ENCODE data around the gene ELK1. TPM values are rescaled to one million over a fixed set of nuclear protein-coding genes. Genes with fewer than 3 reads are reported as not detected.

The ELK1 gene
- total and polyA plus RNA-seq, 4 donors: 9.7 to 32.8 (median 26.9) TPM

DNA sequence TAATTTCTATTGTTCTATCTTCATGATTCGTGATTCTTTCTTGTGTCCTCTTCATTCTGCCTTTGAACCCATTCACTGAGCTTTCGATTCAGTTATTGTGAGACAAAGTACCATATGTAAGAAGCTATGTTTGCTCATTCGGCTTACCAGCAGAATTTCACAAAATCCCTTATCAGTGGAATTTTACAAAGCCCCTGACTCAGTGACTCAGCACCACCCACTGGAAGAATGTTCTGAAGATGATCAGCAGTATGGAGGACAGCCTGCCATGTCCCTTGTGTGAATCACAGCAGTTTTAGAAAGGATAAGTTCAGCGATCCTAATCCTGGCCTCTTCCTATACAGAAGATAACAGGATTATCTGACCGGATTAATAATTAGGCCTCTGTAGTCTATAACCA lies 14.4 kb upstream of the ELK1 start:
- WGBS (ENCODE audit: insufficient coverage): no CpG with 5 or more reads among the region's 5 CpGs
- no peak overlapping the region for H3K4me3 ChIP-seq (ENCODE audit: low read depth, low read length)
- H3K27me3 ChIP-seq (ENCODE audit: control insufficient read depth, insufficient read depth, low read length): no peaks in the 10 kb centered on the region
- no peaks in the 10 kb centered on the region for H3K9me3 ChIP-seq (ENCODE audit: control insufficient read depth, insufficient read depth, low read length)
- no peaks in the 10 kb centered on the region for H3K36me3 ChIP-seq (ENCODE audit: control insufficient read depth, insufficient read depth, low read length)
- H3K27ac ChIP-seq (ENCODE audit: low read depth, low read length): no peak overlapping the region
- no peaks in the 10 kb centered on the region for H3K4me1 ChIP-seq (ENCODE audit: control insufficient read depth, insufficient read depth, low read length)
- DNase-seq (ENCODE audit: low read depth in 4 of 6, low spot score in 6 of 6): no peak

DNA sequence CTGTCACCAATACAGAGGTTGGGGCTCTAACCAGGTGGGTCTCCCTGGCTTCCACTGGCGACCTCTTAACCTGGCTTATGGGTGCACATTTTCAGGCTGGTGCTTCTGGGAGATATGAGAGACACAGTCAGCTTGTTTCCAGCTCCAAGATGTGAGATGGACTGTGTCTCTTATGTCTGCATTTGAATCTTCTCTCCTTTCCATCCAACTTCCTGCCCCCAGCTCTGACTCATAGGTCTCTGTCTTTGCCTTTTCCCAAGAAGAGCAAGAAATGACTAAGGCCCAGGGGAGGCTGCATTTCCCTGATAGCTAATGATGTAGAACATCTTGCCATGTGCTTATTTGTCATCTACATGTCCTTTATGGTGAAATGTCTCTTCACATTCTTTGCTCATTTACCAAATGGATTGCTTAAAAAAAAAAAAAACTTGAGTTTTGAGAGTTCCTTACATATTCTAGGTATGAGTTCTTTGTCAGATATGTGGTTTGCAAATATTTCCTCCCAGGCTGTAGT lies 11.8 kb upstream of the ELK1 start:
- Histone ChIP-seq H3K27ac (ENCODE audit: low read depth, low read length) (no peak overlapping the region), H3K4me3 (ENCODE audit: low read depth, low read length) (no peak overlapping the region), H3K4me1 (ENCODE audit: control insufficient read depth, insufficient read depth, low read length) (no peaks in the 10 kb centered on the region), H3K9me3 (ENCODE audit: control insufficient read depth, insufficient read depth, low read length) (no peaks in the 10 kb centered on the region), H3K36me3 (ENCODE audit: control insufficient read depth, insufficient read depth, low read length) (no peaks in the 10 kb centered on the region), H3K27me3 (ENCODE audit: control insufficient read depth, insufficient read depth, low read length) (no peaks in the 10 kb centered on the region)
- DNase-seq (ENCODE audit: low read depth in 4 of 6, low spot score in 6 of 6): no peak
- no CpG with 5 or more reads among the region's 1 CpG for WGBS (ENCODE audit: insufficient coverage)

DNA sequence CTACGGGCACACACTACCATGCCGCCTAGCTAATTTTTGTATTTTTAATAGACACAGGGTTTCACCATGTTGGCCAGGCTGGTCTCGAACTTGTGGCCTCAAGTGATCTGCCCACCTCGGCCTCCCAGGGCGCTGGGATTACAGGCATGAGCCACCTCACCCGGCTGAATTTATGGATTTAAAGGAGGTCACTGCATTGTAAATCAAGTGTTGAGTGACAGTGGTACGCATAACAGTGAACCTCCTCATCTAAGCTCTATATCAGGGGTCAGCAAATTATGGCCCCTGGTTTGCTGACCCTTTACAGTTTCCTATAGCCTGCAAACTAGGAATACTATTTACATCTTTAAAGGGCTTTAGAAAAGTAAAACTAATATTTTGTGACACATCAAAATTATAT lies 11.2 kb upstream of the ELK1 start:
- Histone ChIP-seq H3K36me3 (ENCODE audit: control insufficient read depth, insufficient read depth, low read length) (no peaks in the 10 kb centered on the region), H3K27me3 (ENCODE audit: control insufficient read depth, insufficient read depth, low read length) (no peaks in the 10 kb centered on the region), H3K27ac (ENCODE audit: low read depth, low read length) (no peak overlapping the region), H3K4me1 (ENCODE audit: control insufficient read depth, insufficient read depth, low read length) (no peaks in the 10 kb centered on the region), H3K4me3 (ENCODE audit: low read depth, low read length) (no peak overlapping the region), H3K9me3 (ENCODE audit: control insufficient read depth, insufficient read depth, low read length) (no peaks in the 10 kb centered on the region)
- DNase-seq (ENCODE audit: low read depth in 4 of 6, low spot score in 6 of 6): no peak
- 82% methylated on average over 5 of the region's 7 CpGs for WGBS (ENCODE audit: insufficient coverage)

DNA sequence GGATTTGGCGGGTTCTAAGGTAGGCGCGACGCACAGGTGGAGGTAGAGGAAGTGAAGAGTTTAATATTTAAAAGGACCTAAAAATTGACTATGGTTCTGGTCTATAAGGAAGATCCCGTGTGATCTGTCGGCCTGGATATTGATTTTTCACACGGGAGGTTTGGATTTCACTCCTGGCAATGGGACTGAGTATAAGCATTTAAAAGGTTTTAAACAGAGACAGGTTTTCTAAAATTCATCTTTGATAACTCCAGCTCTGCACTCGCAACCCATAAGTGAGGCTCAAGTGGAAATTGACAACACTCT lies 9.0 kb upstream of the ELK1 start:
- Histone ChIP-seq H3K9me3 (ENCODE audit: control insufficient read depth, insufficient read depth, low read length) (no peaks in the 10 kb centered on the region), H3K36me3 (ENCODE audit: control insufficient read depth, insufficient read depth, low read length) (no peaks in the 10 kb centered on the region), H3K27ac (ENCODE audit: low read depth, low read length) (peak overlapping the region; percentile 96), H3K27me3 (ENCODE audit: control insufficient read depth, insufficient read depth, low read length) (no peaks in the 10 kb centered on the region), H3K4me1 (ENCODE audit: control insufficient read depth, insufficient read depth, low read length) (no peaks in the 10 kb centered on the region), H3K4me3 (ENCODE audit: low read depth, low read length) (peak overlapping the region; percentile 71)
- DNase-seq (ENCODE audit: low read depth in 4 of 6, low spot score in 6 of 6): no peak
- WGBS (ENCODE audit: insufficient coverage): 32% methylated on average over 7 of the region's 8 CpGs

DNA sequence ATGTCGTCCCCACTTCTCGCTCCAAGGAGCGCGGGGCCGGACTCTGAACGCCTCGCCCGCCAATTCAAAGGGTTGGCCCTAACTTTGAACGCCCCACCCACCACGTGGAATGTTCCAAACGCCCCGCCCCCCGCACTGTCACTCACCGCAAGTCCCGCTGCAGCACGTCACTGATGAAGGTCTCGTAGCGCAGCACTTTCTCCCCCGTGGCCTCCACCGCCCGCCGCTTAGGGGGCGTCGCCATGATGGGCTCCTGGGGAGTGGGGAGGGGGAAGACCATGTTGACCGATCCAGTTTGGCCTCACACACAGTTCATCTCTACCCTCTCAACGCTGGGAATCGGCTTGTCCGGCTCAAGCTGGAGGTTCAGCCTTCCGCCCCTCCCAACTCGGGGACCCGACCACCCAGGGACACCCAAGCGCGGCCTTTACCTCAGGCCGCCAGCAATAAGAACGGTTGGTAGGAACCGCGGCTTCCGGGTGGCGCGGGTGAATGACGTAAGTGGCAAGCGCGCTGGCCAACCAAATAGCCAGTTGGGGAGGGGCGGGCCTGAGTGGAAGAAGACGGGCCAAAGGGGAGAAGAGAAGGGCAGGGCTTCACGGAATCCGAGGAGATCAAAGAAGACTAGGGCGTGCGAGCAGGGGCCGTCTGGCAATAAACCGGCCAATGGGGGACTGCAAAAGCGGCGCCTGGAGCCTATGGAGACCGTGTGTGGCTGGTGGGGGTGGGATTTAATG lies 8.5 kb upstream of the ELK1 start, which contains the start of gene UXT:
UXT (minus strand) TSS at position 497 of the 737 bp plus-strand sequence; CDS start at position 244, 253 bp downstream.
- DNase-seq (ENCODE audit: low read depth in 4 of 6, low spot score in 6 of 6): peak; percentile 72 to 97 (median 79)
- no peaks in the 10 kb centered on the region for H3K27me3 ChIP-seq (ENCODE audit: control insufficient read depth, insufficient read depth, low read length)
- H3K4me3 ChIP-seq (ENCODE audit: low read depth, low read length): peak within 1 kb of the TSS; percentile 71
- peak within 1 kb of the TSS; percentile 96 for H3K27ac ChIP-seq (ENCODE audit: low read depth, low read length)
- H3K4me1 ChIP-seq (ENCODE audit: control insufficient read depth, insufficient read depth, low read length): no peaks in the 10 kb centered on the region
- no peaks in the 10 kb centered on the region for H3K9me3 ChIP-seq (ENCODE audit: control insufficient read depth, insufficient read depth, low read length)
- WGBS (ENCODE audit: insufficient coverage): 22% methylated on average over 50 of the region's 54 CpGs
- H3K36me3 ChIP-seq (ENCODE audit: control insufficient read depth, insufficient read depth, low read length): no peaks in the 10 kb centered on the region

DNA sequence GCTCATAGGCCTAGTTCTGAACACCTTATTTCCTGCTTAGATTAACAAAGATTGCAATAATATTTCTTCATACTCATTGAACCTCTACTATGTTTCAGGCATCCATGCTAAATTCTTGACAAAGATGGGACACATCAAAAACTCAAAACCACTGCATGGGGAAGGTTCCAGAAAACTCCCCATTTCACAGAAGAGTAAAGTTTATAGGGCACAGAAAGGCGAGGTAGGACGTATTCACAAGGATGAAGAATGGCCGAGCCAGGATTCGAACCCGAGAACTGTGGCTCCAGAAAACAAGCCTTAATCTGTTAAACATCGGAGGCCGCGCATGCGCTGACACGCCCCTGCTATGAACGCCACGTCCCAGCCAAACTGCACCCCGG lies 7.9 kb upstream of the ELK1 start:
- 32% methylated on average over 13 of the region's 13 CpGs for WGBS (ENCODE audit: insufficient coverage)
- peak overlapping the region; percentile 71 for H3K4me3 ChIP-seq (ENCODE audit: low read depth, low read length)
- H3K4me1 ChIP-seq (ENCODE audit: control insufficient read depth, insufficient read depth, low read length): no peaks in the 10 kb centered on the region
- peak overlapping the region; percentile 96 for H3K27ac ChIP-seq (ENCODE audit: low read depth, low read length)
- H3K9me3 ChIP-seq (ENCODE audit: control insufficient read depth, insufficient read depth, low read length): no peaks in the 10 kb centered on the region
- H3K36me3 ChIP-seq (ENCODE audit: control insufficient read depth, insufficient read depth, low read length): no peaks in the 10 kb centered on the region
- no peak for DNase-seq (ENCODE audit: low read depth in 4 of 6, low spot score in 6 of 6)
- H3K27me3 ChIP-seq (ENCODE audit: control insufficient read depth, insufficient read depth, low read length): no peaks in the 10 kb centered on the region

DNA sequence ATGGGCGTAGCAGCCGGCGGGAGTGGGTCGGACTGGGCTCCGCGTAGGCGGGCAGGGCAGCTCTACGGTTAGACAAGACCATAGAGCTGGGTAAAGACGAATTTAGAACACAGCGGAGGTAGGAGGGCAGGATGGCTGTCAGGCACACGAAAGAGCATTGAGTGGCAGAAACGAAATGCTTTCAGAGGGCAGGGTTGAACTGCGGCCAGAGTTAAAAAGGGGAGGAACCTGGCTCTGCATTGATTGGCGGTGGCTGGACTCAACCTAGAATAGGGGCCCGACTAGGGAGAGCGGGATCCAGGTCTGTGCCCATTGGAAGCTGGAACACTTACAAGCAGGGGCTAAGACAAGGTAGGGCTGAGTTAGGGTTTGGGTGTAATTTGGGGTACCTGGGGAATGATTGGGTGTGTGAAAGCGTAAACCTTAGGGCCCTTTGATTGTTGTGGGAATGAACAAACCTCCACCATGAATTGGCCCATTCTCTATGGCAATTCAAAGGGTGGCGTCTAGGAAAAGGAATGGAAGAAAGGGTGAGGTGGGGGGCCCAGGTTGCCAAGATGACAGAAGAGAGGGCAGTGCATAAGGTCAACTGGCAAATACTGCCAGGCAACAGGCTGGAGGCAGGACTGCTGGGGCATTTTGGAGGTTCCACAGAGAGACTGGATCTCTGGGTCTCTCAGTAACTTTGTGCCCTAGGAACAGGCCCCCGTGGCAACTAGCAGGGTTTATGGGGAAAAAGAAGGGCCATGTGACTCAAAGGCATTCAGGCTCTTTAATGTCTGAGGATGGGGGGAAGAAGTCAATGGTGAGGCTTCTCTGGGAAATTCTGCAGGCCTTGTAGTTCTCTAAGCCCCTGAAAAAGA lies 911 bp upstream of the ELK1 start:
- H3K27me3 ChIP-seq (ENCODE audit: control insufficient read depth, insufficient read depth, low read length): no peaks in the 10 kb centered on the region
- peak overlapping the region; percentile 87 for H3K27ac ChIP-seq (ENCODE audit: low read depth, low read length)
- H3K4me1 ChIP-seq (ENCODE audit: control insufficient read depth, insufficient read depth, low read length): peaks cover 13% of the 10 kb centered on the region
- no peak for DNase-seq (ENCODE audit: low read depth in 4 of 6, low spot score in 6 of 6)
- no peaks in the 10 kb centered on the region for H3K36me3 ChIP-seq (ENCODE audit: control insufficient read depth, insufficient read depth, low read length)
- 28% methylated on average over 19 of the region's 19 CpGs for WGBS (ENCODE audit: insufficient coverage)
- no peaks in the 10 kb centered on the region for H3K9me3 ChIP-seq (ENCODE audit: control insufficient read depth, insufficient read depth, low read length)
- peak overlapping the region; percentile 48 for H3K4me3 ChIP-seq (ENCODE audit: low read depth, low read length)

DNA sequence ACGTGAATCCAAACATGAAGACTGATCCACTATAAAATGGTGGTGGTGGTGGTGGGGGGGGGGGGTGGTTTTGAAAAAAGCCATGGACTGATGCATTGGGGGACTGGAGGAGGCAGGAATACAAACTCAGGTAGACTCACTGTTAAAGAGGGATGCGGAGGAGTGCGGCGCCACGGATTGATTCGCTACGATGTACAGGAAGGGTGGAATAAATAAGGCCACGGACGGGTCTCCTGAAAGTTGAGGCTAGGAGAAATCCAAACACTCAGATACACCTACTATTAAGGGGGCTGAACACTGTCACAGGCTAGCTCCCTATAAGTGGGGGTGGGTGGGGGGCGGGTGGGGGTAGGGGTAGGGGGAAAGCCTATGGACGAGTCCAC lies 591 bp downstream of the ELK1 start:
- Histone ChIP-seq H3K27me3 (ENCODE audit: control insufficient read depth, insufficient read depth, low read length) (no peaks in the 10 kb centered on the region), H3K27ac (ENCODE audit: low read depth, low read length) (no peak overlapping the region), H3K9me3 (ENCODE audit: control insufficient read depth, insufficient read depth, low read length) (no peaks in the 10 kb centered on the region), H3K4me3 (ENCODE audit: low read depth, low read length) (peak overlapping the region; percentile 81), H3K36me3 (ENCODE audit: control insufficient read depth, insufficient read depth, low read length) (no peaks in the 10 kb centered on the region), H3K4me1 (ENCODE audit: control insufficient read depth, insufficient read depth, low read length) (peaks cover 13% of the 10 kb centered on the region)
- DNase-seq (ENCODE audit: low read depth in 4 of 6, low spot score in 6 of 6): peak in 1 of 6 donors; percentile 3
- WGBS (ENCODE audit: insufficient coverage): 33% methylated on average over 5 of the region's 11 CpGs

DNA sequence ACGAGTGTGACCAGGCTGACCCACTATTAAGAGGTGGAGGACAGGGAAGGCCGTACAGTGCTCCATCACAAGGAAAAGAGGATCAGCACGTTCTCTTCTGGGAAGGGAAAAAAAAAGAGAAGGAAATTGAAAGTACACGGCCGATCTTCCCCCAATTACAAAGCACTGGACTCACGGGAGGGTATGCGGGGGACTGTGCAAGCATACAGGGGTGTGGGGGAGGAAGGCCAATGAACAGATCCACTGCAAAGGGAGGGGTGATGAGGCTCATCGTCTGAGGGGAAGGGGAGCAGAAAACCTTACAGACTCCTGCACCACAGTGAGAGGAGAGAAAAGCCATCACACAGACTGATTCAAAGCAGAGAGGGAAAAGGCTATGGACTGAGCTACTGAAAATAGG lies 1.1 kb downstream of the ELK1 start:
- H3K27me3 ChIP-seq (ENCODE audit: control insufficient read depth, insufficient read depth, low read length): no peaks in the 10 kb centered on the region
- 35% methylated on average over 2 of the region's 8 CpGs for WGBS (ENCODE audit: insufficient coverage)
- peak in 1 of 6 donors; percentile 4 for DNase-seq (ENCODE audit: low read depth in 4 of 6, low spot score in 6 of 6)
- no peaks in the 10 kb centered on the region for H3K9me3 ChIP-seq (ENCODE audit: control insufficient read depth, insufficient read depth, low read length)
- peaks cover 13% of the 10 kb centered on the region for H3K4me1 ChIP-seq (ENCODE audit: control insufficient read depth, insufficient read depth, low read length)
- H3K4me3 ChIP-seq (ENCODE audit: low read depth, low read length): peak overlapping the region; percentile 81
- H3K36me3 ChIP-seq (ENCODE audit: control insufficient read depth, insufficient read depth, low read length): no peaks in the 10 kb centered on the region
- H3K27ac ChIP-seq (ENCODE audit: low read depth, low read length): no peak overlapping the region
